Measurements from ENCODE around the gene IKZF4. TPM values are rescaled to one million over a fixed set of nuclear protein-coding genes. Genes with fewer than 3 reads are reported as not detected.
"Not testable (repeated sequence)": the region's sequence is repeated elsewhere in the genome, so short reads cannot be mapped to it uniquely, and the experiment has no call there.

Gene IKZF4
- total RNA-seq, 2 donors from 2014 or later: 4.7 to 5.6 TPM

- DNase-seq: no peak
- no peak overlapping the region for H3K27ac ChIP-seq
- peaks cover 18% of the 10 kb centered on the region for H3K36me3 ChIP-seq
- no peaks in the 10 kb centered on the region for H3K9me3 ChIP-seq
- no peaks in the 10 kb centered on the region for H3K27me3 ChIP-seq
- no peak overlapping the region for H3K4me3 ChIP-seq
- no peak for TF ChIP-seq CTCF (IDR thresholded peaks at IDR 0.05)
- H3K4me1 ChIP-seq: peaks cover 4% of the 10 kb centered on the region
- intact Hi-C loops (cut with DNase I): no loop called here
- H3K9ac ChIP-seq (ENCODE audit: low read depth in 2 of 2, low read length in 2 of 2): peak overlapping the region in 1 of 2 donors; percentile 8
These were observed 25.5 kb upstream of the IKZF4 start for GRCh38 chr12:55995366-55995765.

DNA sequence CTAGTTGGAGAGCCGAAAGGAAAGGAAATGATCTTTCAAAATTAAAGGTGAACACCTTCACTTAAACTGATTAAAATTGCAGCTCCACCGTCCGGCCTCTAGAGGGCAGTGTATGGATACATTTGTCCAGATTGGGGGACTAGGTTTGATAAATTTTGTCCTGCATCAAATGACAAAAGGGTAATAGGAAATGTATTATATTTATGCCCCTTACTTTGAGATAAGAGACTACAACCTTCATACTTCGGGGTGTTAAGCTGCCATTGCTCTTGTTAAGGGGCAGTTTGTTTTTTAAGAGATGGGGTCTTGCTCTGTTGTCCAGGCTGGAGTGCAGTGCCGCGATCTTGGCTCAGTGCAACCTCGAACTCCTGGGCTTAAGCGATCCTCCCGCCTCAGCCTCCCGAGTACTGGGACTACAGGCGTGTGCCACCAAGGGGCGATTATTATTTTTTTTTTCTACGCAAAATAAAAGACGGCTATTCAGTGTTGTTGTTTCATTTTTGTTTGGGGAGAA lies 24.6 kb upstream of the IKZF4 start:
- peak overlapping the region; percentile 88 for H3K27ac ChIP-seq
- intact Hi-C loops (cut with DNase I): no loop called here
- peaks cover 12% of the 10 kb centered on the region for H3K36me3 ChIP-seq
- no peaks in the 10 kb centered on the region for H3K27me3 ChIP-seq
- TF ChIP-seq CTCF (IDR thresholded peaks at IDR 0.05): peak; percentile 71
- peak; percentile 72 for DNase-seq
- peak overlapping the region; percentile 37 to 99 for H3K9ac ChIP-seq (ENCODE audit: low read depth in 2 of 2, low read length in 2 of 2)
- H3K4me1 ChIP-seq: peaks cover 9% of the 10 kb centered on the region
- peak overlapping the region; percentile 57 for H3K4me3 ChIP-seq
- no peaks in the 10 kb centered on the region for H3K9me3 ChIP-seq

DNA sequence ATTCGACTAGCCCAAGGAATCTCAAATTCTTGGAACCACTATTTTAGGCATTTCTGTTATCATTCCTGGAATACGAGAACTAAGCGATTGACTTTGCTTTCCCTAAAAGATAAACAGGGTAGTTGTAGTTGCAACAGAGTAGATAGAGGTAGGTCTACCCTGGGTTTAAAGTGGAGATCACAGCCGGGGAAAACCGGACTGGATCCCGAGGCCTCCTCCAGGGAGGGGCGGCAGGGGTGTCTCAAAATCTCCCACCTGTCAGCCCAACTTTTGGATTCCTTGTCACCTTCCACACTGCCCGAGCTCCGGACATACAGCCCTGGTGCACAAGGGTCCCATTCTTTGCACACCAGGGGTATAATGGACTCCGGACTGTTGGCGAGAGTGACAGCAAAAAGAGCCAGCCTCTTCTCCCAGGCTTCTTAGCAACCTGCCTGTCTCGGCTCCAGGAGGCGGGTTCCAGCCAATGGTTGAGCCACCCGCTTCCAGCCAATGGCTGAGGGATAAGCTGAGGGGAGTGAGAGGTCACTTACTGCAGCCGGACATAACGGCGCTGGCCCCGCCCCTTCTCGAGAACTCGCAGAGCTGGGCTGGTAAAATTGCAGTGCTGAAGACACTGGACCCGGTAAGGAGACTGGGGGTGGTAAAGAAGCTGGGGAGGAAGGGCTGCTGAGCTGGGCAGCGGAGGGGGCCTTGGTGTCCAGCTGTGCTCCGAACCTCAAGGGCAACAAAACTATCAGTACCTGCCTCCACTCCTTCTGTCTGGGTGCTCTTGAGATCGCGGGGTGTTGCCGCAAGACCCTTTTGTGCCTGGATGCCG lies 23.9 kb upstream of the IKZF4 start, which contains the start of gene SUOX:
SUOX (plus strand) TSS at position 562 of the 820 bp plus-strand sequence. CDS start 4,946 bp downstream, outside the sequence.
- H3K9me3 ChIP-seq: no peaks in the 10 kb centered on the region
- no peak for TF ChIP-seq CTCF (IDR thresholded peaks at IDR 0.05)
- peak within 1 kb of the TSS; percentile 88 for H3K27ac ChIP-seq
- DNase-seq: peak; percentile 97
- peak within 1 kb of the TSS; percentile 92 to 99 for H3K9ac ChIP-seq (ENCODE audit: low read depth in 2 of 2, low read length in 2 of 2)
- peaks cover 9% of the 10 kb centered on the region for H3K4me1 ChIP-seq
- H3K27me3 ChIP-seq: no peaks in the 10 kb centered on the region
- H3K36me3 ChIP-seq: peaks cover 5% of the 10 kb centered on the region
- H3K4me3 ChIP-seq: peak within 1 kb of the TSS; percentile 57
- intact Hi-C loops (cut with DNase I): no loop called here

DNA sequence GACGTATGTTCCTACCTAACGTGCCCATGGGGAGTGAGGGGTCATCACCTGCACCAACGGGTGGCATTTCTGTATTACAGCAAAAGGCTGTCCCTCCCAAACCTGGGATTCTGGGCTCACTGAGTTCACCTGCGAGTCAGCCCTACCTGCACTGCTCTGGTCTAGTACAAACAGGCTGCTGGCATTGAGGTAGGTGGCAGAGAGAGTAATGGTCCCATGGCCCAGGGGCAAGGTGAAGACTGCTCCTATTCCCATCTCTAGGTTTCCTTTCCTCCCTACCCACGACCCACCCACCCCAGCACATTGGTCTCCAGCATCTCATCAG lies 23.3 kb upstream of the IKZF4 start:
- Histone ChIP-seq H3K27ac (peak overlapping the region; percentile 88), H3K9me3 (no peaks in the 10 kb centered on the region), H3K27me3 (no peaks in the 10 kb centered on the region), H3K4me3 (peak overlapping the region; percentile 57), H3K4me1 (peaks cover 9% of the 10 kb centered on the region), H3K36me3 (no peaks in the 10 kb centered on the region), H3K9ac (ENCODE audit: low read depth in 2 of 2, low read length in 2 of 2) (peak overlapping the region; percentile 92 to 99)
- intact Hi-C loops (cut with DNase I): no loop called here
- TF ChIP-seq CTCF (IDR thresholded peaks at IDR 0.05): no peak
- DNase-seq: peak; percentile 54

DNA sequence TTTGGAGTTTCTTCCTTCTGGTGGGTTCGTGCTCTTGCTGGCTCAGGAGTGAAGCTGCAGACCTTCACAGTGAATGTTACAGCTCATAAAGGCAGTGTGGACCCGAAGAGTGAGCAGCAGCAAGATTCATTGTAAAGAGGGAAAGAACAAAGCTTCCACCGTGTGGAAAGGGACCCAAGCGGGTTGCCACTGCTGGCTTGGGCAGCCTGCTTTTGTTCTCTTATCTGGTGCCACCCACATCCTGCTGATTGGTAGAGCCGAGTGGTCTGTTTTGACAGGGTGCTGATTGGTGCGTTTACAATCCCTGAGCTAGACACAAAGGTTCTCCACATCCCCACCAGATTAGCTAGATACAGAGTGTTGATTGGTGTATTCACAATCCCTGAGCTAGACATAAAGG lies 21.3 kb upstream of the IKZF4 start:
- intact Hi-C loops (cut with DNase I); H3K36me3 ChIP-seq; H3K9ac ChIP-seq (ENCODE audit: low read depth in 2 of 2, low read length in 2 of 2); H3K4me3 ChIP-seq; H3K27me3 ChIP-seq; H3K27ac ChIP-seq; DNase-seq; H3K4me1 ChIP-seq; H3K9me3 ChIP-seq: not testable (repeated sequence)

DNA sequence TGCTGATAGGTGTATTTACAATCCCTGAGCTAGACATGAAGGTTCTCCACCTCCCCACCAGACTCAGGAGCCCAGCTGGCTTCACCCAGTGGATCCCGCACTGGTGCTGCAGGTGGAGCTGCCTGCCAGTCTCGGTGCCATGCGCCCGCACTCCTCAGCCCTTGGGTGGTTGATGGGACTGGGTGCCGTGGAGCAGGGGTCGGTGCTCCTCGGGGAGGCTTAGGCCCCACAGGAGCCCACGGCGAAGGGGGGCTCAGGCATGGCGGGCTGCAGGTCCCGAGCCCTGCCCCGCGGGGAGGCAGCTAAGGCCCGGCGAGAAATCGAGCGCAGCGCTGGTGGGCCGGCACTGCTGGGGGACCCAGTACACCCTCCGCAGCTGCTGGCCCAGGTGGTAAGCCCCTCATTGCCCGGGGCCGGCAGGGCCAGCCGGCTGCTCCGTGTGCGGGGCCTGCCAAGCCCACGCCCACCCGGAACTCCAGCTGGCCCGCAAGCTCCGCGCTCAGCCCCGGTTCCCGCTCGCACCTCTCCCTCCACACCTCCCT lies 20.8 kb upstream of the IKZF4 start:
- H3K36me3 ChIP-seq; DNase-seq; intact Hi-C loops (cut with DNase I); H3K9me3 ChIP-seq; H3K4me3 ChIP-seq; H3K4me1 ChIP-seq; H3K27me3 ChIP-seq; H3K27ac ChIP-seq: not testable (repeated sequence)
- peak overlapping the region in 1 of 2 donors; percentile 9 for H3K9ac ChIP-seq (ENCODE audit: low read depth in 2 of 2, low read length in 2 of 2)

All from colonic mucosa (tissue), 4 donors.